ENCODE data around the gene LDLRAP1.
A peak's percentile ranks its signal among the peaks of the same experiment; 100 is the strongest.

LDLRAP1 gene

GRCh38 chr1:25562928-25563283 is 19.5 kb downstream of the LDLRAP1 start:
- Histone ChIP-seq H3K79me2 (ENCODE audit: control insufficient read depth, insufficient read depth, low read length, unreplicated experiment) (no peaks in the 10 kb centered on the region), H3K36me3 (ENCODE audit: insufficient read depth, low read length) (no peaks in the 10 kb centered on the region), H2AFZ (ENCODE audit: low read length, unreplicated experiment) (no peak overlapping the region), H3K27ac (ENCODE audit: low read depth, low read length) (no peak overlapping the region), H3K4me1 (ENCODE audit: control insufficient read depth, insufficient read depth, low read length, unreplicated experiment) (peaks cover 4% of the 10 kb centered on the region), H3K27me3 (ENCODE audit: insufficient read depth, low read length) (no peaks in the 10 kb centered on the region), H3K4me3 (ENCODE audit: low read depth, low read length) (no peak overlapping the region)

DNA sequence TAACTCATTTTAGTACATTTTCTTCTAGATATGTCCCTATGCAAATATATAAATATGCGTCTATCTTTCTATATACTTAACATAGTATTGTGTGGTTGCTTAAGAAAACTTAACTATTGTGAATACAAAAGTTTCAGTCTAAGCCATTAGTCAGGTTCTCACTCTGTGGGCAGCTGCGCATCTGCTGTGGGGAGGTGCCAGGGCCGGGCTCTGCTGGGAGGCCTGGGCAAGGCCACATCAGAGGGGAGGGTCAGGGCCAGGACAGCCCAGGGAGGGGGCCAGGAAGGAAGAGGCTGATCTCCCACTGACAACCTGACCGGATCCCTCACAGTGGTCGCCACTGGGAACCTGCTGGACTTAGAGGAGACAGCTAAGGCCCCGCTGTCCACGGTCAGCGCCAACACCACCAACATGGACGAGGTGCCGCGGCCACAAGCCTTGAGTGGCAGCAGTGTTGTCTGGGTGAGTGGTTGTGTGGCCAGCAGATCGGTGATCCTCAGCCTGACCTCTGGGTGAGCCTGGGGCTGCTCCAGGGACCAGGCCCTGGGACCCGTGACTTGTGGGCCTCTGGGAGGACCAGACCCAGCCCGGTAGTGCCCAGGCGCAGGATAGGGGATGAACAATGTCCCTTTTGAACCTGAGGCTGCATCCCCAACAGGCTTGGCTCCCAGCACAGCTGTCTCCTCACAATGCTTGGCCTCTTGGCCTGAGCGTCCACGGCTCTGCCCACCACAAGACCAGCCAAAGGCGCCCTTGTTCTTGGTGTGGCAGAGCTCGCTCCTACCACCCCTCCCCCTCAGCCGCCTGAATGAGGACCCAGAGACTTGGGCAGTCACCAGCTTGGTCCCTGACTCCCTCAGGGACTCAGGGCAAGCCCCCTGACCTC is 20.2 kb downstream of the LDLRAP1 start:
- no peak overlapping the region for H3K4me3 ChIP-seq (ENCODE audit: low read depth, low read length)
- H3K79me2 ChIP-seq (ENCODE audit: control insufficient read depth, insufficient read depth, low read length, unreplicated experiment) = no peaks in the 10 kb centered on the region
- no peaks in the 10 kb centered on the region for H3K27me3 ChIP-seq (ENCODE audit: insufficient read depth, low read length)
- no peaks in the 10 kb centered on the region for H3K36me3 ChIP-seq (ENCODE audit: insufficient read depth, low read length)
- no peak overlapping the region for H3K27ac ChIP-seq (ENCODE audit: low read depth, low read length)
- H2AFZ ChIP-seq (ENCODE audit: low read length, unreplicated experiment) = no peak overlapping the region
- H3K4me1 ChIP-seq (ENCODE audit: control insufficient read depth, insufficient read depth, low read length, unreplicated experiment) = peaks cover 10% of the 10 kb centered on the region

DNA sequence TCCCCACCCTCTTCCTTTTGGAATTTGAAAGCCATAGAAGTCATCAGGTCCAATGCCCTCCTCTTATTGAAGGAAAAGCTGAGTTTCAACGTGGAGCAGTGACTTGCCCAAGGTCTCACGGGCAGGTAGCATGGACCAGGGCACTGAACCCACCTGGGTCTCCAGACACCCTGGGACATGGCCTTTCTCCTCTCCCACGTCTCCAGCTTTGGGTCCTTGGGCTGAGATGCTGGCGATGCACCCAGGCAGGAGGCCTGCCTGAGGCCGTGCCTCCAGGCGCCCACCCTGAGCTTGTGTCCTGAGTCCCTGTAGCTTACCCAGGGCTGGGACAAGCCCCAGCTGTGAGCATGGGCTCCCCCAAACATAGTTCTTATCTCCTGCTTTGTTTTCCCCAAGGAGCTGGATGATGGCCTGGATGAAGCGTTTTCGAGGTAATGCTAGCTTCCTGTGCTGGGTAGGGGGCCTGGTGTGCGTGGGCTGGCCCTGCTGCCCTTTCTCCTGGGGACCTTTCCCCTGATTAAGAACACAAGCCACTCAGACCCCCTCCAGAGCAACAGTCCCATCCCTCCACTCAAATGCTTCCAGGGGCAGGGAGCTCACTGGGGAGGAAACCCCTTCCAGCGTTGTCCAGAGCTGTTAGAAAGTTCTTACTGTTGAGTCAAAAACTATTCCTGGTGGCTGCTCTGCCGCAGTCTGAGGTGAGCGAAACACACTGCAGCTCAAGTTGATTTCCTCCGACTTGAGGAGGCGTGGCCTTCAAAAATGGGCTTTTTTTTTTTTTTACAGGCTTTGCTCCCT is 21.6 kb downstream of the LDLRAP1 start:
- Histone ChIP-seq H3K36me3 (ENCODE audit: insufficient read depth, low read length) (no peaks in the 10 kb centered on the region), H3K27me3 (ENCODE audit: insufficient read depth, low read length) (no peaks in the 10 kb centered on the region), H3K27ac (ENCODE audit: low read depth, low read length) (no peak overlapping the region), H3K4me3 (ENCODE audit: low read depth, low read length) (no peak overlapping the region), H3K79me2 (ENCODE audit: control insufficient read depth, insufficient read depth, low read length, unreplicated experiment) (no peaks in the 10 kb centered on the region), H2AFZ (ENCODE audit: low read length, unreplicated experiment) (no peak overlapping the region), H3K4me1 (ENCODE audit: control insufficient read depth, insufficient read depth, low read length, unreplicated experiment) (peaks cover 23% of the 10 kb centered on the region)

GRCh38 chr1:25565626-25566025 is 22.2 kb downstream of the LDLRAP1 start:
- Histone ChIP-seq H3K79me2 (ENCODE audit: control insufficient read depth, insufficient read depth, low read length, unreplicated experiment) (no peaks in the 10 kb centered on the region), H3K4me1 (ENCODE audit: control insufficient read depth, insufficient read depth, low read length, unreplicated experiment) (peaks cover 23% of the 10 kb centered on the region), H2AFZ (ENCODE audit: low read length, unreplicated experiment) (no peak overlapping the region), H3K4me3 (ENCODE audit: low read depth, low read length) (no peak overlapping the region), H3K36me3 (ENCODE audit: insufficient read depth, low read length) (no peaks in the 10 kb centered on the region), H3K27ac (ENCODE audit: low read depth, low read length) (no peak overlapping the region), H3K27me3 (ENCODE audit: insufficient read depth, low read length) (no peaks in the 10 kb centered on the region)

DNA sequence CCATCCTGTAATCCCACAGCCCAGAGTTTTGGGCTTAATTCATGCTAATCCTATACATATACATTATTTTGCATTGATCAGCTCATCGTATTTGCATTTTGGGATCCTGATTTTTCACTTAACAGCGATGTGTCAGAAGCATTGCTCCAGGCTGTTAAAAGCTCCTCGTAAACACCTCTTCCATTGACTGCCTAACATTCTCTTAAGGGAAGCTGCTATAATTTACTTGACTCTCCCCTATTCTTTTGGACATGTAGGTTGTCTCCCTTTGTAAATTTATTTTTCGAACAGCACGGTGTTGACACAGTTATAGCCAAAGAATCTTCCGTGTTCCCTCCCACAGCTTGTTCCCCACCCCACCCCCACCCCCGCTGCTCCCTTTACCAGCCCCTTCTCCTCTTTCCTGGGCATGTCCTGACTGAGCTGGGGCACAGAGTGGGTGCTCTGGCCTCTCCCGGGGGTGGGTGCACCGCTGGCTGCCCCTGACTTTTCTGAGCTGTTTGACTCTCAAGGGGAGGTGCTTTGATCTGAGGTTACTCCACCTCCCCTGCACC is 22.8 kb downstream of the LDLRAP1 start:
- Histone ChIP-seq H2AFZ (ENCODE audit: low read length, unreplicated experiment) (no peak overlapping the region), H3K4me3 (ENCODE audit: low read depth, low read length) (no peak overlapping the region), H3K27me3 (ENCODE audit: insufficient read depth, low read length) (no peaks in the 10 kb centered on the region), H3K36me3 (ENCODE audit: insufficient read depth, low read length) (no peaks in the 10 kb centered on the region), H3K27ac (ENCODE audit: low read depth, low read length) (no peak overlapping the region), H3K4me1 (ENCODE audit: control insufficient read depth, insufficient read depth, low read length, unreplicated experiment) (peaks cover 23% of the 10 kb centered on the region), H3K79me2 (ENCODE audit: control insufficient read depth, insufficient read depth, low read length, unreplicated experiment) (no peaks in the 10 kb centered on the region)

- Histone ChIP-seq H3K36me3 (ENCODE audit: insufficient read depth, low read length) (no peaks in the 10 kb centered on the region), H3K79me2 (ENCODE audit: control insufficient read depth, insufficient read depth, low read length, unreplicated experiment) (no peaks in the 10 kb centered on the region), H2AFZ (ENCODE audit: low read length, unreplicated experiment) (no peak overlapping the region), H3K27ac (ENCODE audit: low read depth, low read length) (no peak overlapping the region), H3K4me1 (ENCODE audit: control insufficient read depth, insufficient read depth, low read length, unreplicated experiment) (peaks cover 23% of the 10 kb centered on the region), H3K27me3 (ENCODE audit: insufficient read depth, low read length) (no peaks in the 10 kb centered on the region), H3K4me3 (ENCODE audit: low read depth, low read length) (no peak overlapping the region)
Observed at GRCh38 chr1:25566730-25567341, 23.4 kb downstream of the LDLRAP1 start.

GRCh38 chr1:25567710-25568089 is 24.3 kb downstream of the LDLRAP1 start:
- H3K27ac ChIP-seq (ENCODE audit: low read depth, low read length) = peak overlapping the region; percentile 61; the same call in 1 of the 2 replicates
- H2AFZ ChIP-seq (ENCODE audit: low read length, unreplicated experiment) = no peak overlapping the region
- H3K4me3 ChIP-seq (ENCODE audit: low read depth, low read length) = no peak overlapping the region

GRCh38 chr1:25568090-25568833 is 24.9 kb downstream of the LDLRAP1 start:
- no peaks in the 10 kb centered on the region for H3K27me3 ChIP-seq (ENCODE audit: insufficient read depth, low read length)
- H3K36me3 ChIP-seq (ENCODE audit: insufficient read depth, low read length) = no peaks in the 10 kb centered on the region
- H2AFZ ChIP-seq (ENCODE audit: low read length, unreplicated experiment) = no peak overlapping the region
- no peaks in the 10 kb centered on the region for H3K79me2 ChIP-seq (ENCODE audit: control insufficient read depth, insufficient read depth, low read length, unreplicated experiment)
- H3K4me1 ChIP-seq (ENCODE audit: control insufficient read depth, insufficient read depth, low read length, unreplicated experiment) = peaks cover 23% of the 10 kb centered on the region
- H3K27ac ChIP-seq (ENCODE audit: low read depth, low read length) = peak overlapping the region; percentile 61
- no peak overlapping the region for H3K4me3 ChIP-seq (ENCODE audit: low read depth, low read length)

More at GRCh38 chr1:25567710-25568089, 24.3 kb downstream of the LDLRAP1 start:
- no peaks in the 10 kb centered on the region for H3K36me3 ChIP-seq (ENCODE audit: insufficient read depth, low read length)
- no peaks in the 10 kb centered on the region for H3K79me2 ChIP-seq (ENCODE audit: control insufficient read depth, insufficient read depth, low read length, unreplicated experiment)
- H3K4me1 ChIP-seq (ENCODE audit: control insufficient read depth, insufficient read depth, low read length, unreplicated experiment) = peaks cover 23% of the 10 kb centered on the region
- H3K27me3 ChIP-seq (ENCODE audit: insufficient read depth, low read length) = no peaks in the 10 kb centered on the region

DNA sequence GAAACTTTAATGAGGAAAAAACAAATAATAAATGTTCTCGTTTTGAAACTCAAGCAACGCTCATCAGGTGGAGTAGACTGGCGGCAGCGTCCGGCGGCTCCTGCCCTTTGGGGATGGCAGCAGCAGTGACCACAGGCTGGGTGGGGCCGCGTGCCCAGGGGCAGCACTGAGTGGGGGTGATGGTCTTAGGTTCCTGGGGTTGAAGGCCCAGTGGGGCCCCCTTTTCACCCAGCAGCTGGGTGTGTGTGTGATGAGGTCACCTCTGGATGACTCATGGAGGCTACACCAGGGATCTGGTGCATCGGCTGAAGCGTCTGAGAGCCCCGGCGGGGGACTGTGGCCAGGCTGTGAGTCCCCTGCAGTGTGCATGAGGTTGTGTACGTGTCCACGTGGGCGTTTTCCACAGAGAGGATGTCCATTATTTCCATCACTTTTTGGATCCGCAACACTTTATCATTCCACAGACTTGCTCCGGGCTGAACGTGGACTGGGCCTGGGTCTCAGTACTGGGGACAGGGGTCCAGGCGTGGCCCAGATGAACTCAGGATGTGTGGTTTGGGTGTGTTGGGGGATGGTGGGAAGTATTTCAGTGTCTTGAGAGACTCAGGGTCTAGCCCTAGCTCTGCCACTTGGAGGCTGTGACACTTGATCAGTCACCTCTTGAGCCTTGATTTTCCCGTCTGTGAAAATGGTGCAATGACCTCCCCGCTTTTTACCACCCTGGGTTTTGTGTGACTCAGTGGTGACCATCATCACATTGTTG is 25.6 kb downstream of the LDLRAP1 start:
- Histone ChIP-seq H3K79me2 (ENCODE audit: control insufficient read depth, insufficient read depth, low read length, unreplicated experiment) (no peaks in the 10 kb centered on the region), H3K4me1 (ENCODE audit: control insufficient read depth, insufficient read depth, low read length, unreplicated experiment) (peaks cover 23% of the 10 kb centered on the region), H2AFZ (ENCODE audit: low read length, unreplicated experiment) (no peak overlapping the region), H3K27ac (ENCODE audit: low read depth, low read length) (peak overlapping the region; percentile 61), H3K4me3 (ENCODE audit: low read depth, low read length) (peak overlapping the region; percentile 32; the same call in 1 of the 2 replicates), H3K36me3 (ENCODE audit: insufficient read depth, low read length) (no peaks in the 10 kb centered on the region), H3K27me3 (ENCODE audit: insufficient read depth, low read length) (no peaks in the 10 kb centered on the region)

All from ACC112 (cell line).